GM18526 (cell line): ENCODE measurements around the gene SLC6A12.

Source experiments
- POLR2A ChIP-seq: IDR thresholded peaks from 3 replicates; pipeline ENCODE4 v1.6.1; 2011; ENCODE audit not compliant: insufficient read length; ENCODE audit errors: extremely low read depth

SLC6A12 gene

GRCh38 chr12:226401-226800 is 12.4 kb upstream of the SLC6A12 start:
- no peak for TF ChIP-seq POLR2A

GRCh38 chr12:225012-225411 is 11.1 kb upstream of the SLC6A12 start:
- TF ChIP-seq POLR2A: no peak

GRCh38 chr12:224330-224729 is 10.4 kb upstream of the SLC6A12 start:
- TF ChIP-seq POLR2A: no peak

- TF ChIP-seq POLR2A: no peak
Measured at GRCh38 chr12:223841-224240, 9.9 kb upstream of the SLC6A12 start.

- TF ChIP-seq POLR2A: no peak
Measured at GRCh38 chr12:221736-222135, 7.8 kb upstream of the SLC6A12 start.

- TF ChIP-seq POLR2A: no peak
Measured at GRCh38 chr12:220946-221550, 7.1 kb upstream of the SLC6A12 start.

GRCh38 chr12:220491-220890 is 6.5 kb upstream of the SLC6A12 start:
- no peak for TF ChIP-seq POLR2A

GRCh38 chr12:219891-220352 is 6.0 kb upstream of the SLC6A12 start:
- no peak for TF ChIP-seq POLR2A

- TF ChIP-seq POLR2A: no peak
Measured at GRCh38 chr12:218728-219590, 5.0 kb upstream of the SLC6A12 start.

GRCh38 chr12:218221-218620 is 4.3 kb upstream of the SLC6A12 start:
- TF ChIP-seq POLR2A: no peak

- TF ChIP-seq POLR2A: no peak
Measured at GRCh38 chr12:215116-215515, 1.2 kb upstream of the SLC6A12 start.

- TF ChIP-seq POLR2A: no peak
Measured at GRCh38 chr12:213527-213932, 427 bp downstream of the SLC6A12 start.

- TF ChIP-seq POLR2A: no peak
Measured at GRCh38 chr12:212715-213526, 1.0 kb downstream of the SLC6A12 start.

GRCh38 chr12:212415-212714 is 1.6 kb downstream of the SLC6A12 start:
- TF ChIP-seq POLR2A: no peak

GRCh38 chr12:211639-212414 is 2.1 kb downstream of the SLC6A12 start:
- TF ChIP-seq POLR2A: no peak
